Mesodermal cell (in vitro differentiated cells): ENCODE results near the gene GATA6.

ENCODE experiments used
- H3K27ac ChIP-seq: 2 replicates; pipeline ENCODE4 v1.7.0; 2013; ENCODE audit warnings: mild to moderate bottlenecking, low read depth, low read length, moderate library complexity; ENCODE audit not compliant: severe bottlenecking
- H3K36me3 ChIP-seq: 2 replicates; pipeline ENCODE4 v1.7.1; 2013; ENCODE audit warnings: mild to moderate bottlenecking, low read length, moderate library complexity; ENCODE audit not compliant: control insufficient read depth, insufficient read depth
- H3K4me1 ChIP-seq: one replicate; pipeline ENCODE4 v1.7.1; 2013; ENCODE audit warnings: mild to moderate bottlenecking, low read length; ENCODE audit not compliant: insufficient read depth, control insufficient read depth, poor library complexity, severe bottlenecking
- H3K4me3 ChIP-seq: 2 replicates; pipeline ENCODE4 v1.7.0; 2013; ENCODE audit warnings: low read length, control low read depth, mild to moderate bottlenecking; ENCODE audit not compliant: insufficient read depth, poor library complexity, severe bottlenecking; ENCODE audit errors: extremely low read depth
- H3K9me3 ChIP-seq: 2 replicates; pipeline ENCODE4 v1.7.1; 2013; ENCODE audit warnings: mild to moderate bottlenecking, low read length, moderate library complexity; ENCODE audit not compliant: control insufficient read depth
- WGBS, 2 experiments: methylation state at CpG; one replicate each; pipeline ENCODE4 v1.1.5; 2013; ENCODE audit warnings: missing lambda C conversion rate in 2 of 2; ENCODE audit not compliant: insufficient coverage in 2 of 2; 5-methylcytosine and 5-hydroxymethylcytosine counted together

The GATA6 gene

DNA sequence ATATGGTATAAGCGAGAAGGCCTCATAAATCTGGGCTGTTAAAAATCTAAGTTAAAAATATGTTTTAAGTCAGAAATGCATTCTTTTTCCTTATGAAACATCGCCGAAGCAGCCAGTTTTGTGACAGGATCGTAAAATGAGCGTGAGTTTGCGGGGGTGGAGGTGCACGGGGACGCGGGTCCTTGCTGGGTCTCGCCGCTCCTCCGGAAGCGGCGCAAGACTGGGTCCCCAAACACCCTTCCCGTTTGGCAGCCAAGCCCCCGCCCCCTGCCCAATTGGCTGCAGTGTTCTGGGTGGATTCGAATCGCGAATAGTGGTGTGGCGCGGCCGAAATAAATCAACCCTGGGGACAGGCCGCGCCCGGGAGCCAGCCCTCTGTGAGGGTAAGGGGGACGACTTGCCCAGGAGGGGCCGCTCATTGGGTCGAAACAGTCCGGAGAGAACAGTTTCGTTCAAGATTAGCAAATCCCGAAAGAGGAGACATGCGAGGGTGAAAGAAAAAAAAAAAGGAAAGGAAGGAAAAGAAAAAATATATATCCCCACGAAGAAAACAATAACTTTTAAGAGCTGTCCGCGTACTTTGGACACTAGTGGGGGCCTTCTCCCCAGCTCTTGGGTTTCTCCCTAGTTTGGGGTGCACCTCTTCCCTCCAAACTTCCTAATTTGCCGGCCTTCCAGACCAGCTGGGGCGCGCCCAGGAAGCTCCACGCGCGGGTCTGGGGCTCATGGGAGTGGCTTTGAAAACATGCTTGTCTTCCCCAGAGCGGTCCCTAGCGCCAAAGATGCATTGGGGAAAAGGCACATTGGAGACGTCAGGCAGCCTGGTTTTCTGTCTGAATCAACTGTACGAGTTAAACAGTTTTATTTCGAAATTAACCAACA, 3.1 kb upstream of the GATA6 start:
- Histone ChIP-seq H3K9me3 (no peaks in the 10 kb centered on the region), H3K36me3 (peaks cover 1% of the 10 kb centered on the region), H3K4me1 (peaks cover 9% of the 10 kb centered on the region), H3K4me3 (peak overlapping the region; percentile 80), H3K27ac (peak overlapping the region; percentile 45)
- WGBS, 2 experiments = 2 to 3% methylated on average over 32 to 34 of the region's 46 CpGs

DNA sequence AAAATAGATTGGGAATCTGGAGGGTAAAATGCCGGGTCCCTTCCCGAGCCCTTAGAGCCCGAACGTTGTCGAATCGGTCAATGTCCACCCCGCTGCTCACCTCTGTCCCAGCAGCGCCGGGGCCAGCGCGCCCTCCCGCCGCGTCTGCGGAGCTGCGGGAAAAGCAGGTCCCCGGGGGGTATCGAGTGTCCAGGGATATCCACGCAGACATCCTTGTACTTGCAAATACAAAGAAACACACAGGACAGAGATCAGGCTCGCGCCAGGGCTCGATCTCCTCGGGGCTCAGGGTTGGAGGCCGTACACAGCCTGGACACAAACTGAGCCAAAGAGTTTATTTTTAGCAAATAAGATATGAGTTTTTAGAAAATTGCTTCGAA, 2.3 kb upstream of the GATA6 start:
- H3K36me3 ChIP-seq = peaks cover 5% of the 10 kb centered on the region
- H3K4me1 ChIP-seq = peaks cover 9% of the 10 kb centered on the region
- H3K4me3 ChIP-seq = peak overlapping the region; percentile 80
- H3K27ac ChIP-seq = peak overlapping the region; percentile 26
- H3K9me3 ChIP-seq = no peaks in the 10 kb centered on the region
- WGBS, 2 experiments = 0 to 1% methylated on average over 12 to 15 of the region's 25 CpGs

DNA sequence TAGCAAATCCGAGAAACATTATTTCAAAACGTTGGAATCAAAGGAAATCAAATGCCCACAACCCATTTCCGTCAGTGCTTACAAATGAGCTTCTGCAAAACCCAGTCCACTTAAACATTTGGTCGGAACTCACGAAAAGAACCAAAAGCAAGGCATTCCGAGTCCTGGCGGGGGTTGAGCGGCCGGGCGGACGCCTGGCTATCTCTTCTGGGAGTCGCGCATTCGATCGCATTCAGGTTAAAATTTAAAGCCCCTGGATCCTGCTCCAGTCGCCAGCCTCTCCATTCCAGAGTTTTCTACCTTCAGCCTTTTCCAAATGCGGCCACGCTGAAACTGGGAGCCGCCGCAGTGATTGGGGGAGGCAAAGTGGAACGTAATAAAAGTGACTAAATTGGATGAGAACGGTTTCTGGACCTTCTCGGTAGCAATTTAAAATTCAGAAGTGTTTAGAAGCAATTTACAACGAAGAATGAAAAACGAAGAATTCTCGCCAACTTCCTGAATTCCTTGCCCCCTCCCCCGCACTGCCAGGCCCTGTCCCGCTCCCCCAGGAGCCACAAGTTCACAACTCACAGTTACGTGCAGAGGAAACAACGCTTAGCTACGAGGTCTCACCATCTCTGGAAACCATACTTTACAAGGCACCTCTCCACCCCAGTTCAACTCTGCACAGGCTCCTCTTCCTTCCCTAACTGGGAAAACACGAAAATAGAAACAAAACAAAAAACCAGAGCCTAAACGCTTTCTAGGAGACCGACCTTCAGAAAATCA, 1.7 kb upstream of the GATA6 start:
- WGBS, 2 experiments = 0% methylated on average over 23 to 25 of the region's 34 CpGs
- H3K4me3 ChIP-seq = peak overlapping the region; percentile 80
- no peaks in the 10 kb centered on the region for H3K9me3 ChIP-seq
- peaks cover 9% of the 10 kb centered on the region for H3K4me1 ChIP-seq
- peaks cover 11% of the 10 kb centered on the region for H3K36me3 ChIP-seq
- H3K27ac ChIP-seq = peak overlapping the region; percentile 26

DNA sequence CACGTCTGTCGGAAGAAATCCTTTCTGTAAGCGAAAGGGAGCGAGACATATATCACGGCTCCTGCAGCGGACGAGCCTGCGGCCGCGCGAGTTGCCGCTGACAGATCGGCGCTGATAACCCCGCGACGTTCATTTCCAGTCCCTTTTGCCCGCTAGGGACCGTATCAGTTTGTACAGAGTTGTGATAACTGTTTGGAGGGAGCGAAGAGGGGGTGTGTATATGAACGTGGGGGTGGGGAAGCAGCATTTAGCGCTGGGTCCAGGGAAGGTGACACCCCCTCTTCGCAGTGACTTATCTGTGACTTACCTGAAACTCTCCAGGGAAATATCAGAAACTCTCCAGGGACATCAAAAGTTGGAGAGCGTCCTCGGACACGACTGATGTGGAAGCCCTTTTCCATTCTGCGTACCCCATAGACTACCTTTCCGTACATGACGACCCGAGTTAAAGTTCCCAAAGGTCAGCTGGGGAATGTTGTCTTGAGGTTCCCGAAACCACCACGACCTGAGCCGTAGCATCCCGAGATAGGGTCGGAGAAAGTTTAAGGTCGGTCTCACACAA, 948 bp upstream of the GATA6 start:
- Histone ChIP-seq H3K4me1 (peaks cover 9% of the 10 kb centered on the region), H3K27ac (peak overlapping the region; percentile 23), H3K9me3 (no peaks in the 10 kb centered on the region), H3K36me3 (peaks cover 17% of the 10 kb centered on the region), H3K4me3 (peak overlapping the region; percentile 80)
- 0 to 1% methylated on average over 23 to 31 of the region's 36 CpGs for WGBS, 2 experiments

DNA sequence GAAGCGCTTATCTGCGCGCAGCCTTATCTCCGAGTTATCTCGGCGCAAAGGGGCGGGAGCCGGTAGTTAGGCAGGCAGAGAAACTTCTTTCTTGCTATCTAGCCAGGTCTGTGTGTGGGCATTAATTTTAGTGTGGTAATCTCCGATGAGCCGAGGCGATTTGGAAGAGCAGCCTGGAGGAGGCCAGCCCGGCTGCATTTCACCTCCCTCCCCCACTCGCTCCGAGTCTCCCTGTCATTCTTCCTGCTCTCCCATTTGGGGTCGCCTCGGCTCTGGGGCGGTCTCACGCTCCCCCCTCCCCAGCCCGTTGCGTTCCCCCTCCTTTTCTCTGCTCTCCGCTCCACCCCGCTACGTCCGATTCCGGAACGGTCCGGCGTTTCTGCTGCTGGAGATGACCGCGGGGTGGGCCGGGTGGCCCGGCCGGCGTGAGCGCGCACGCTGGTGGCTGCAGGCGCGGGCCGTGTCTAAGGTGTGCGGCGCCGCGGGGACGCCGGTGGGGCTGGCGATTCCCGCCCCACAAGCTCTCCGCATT, 566 bp downstream of the GATA6 start:
- no peaks in the 10 kb centered on the region for H3K9me3 ChIP-seq
- peak overlapping the region; percentile 80 for H3K4me3 ChIP-seq
- peaks cover 17% of the 10 kb centered on the region for H3K36me3 ChIP-seq
- H3K4me1 ChIP-seq = peaks cover 8% of the 10 kb centered on the region
- peak overlapping the region; percentile 77 for H3K27ac ChIP-seq
- WGBS, 2 experiments = 0 to 1% methylated on average over 32 to 37 of the region's 49 CpGs

DNA sequence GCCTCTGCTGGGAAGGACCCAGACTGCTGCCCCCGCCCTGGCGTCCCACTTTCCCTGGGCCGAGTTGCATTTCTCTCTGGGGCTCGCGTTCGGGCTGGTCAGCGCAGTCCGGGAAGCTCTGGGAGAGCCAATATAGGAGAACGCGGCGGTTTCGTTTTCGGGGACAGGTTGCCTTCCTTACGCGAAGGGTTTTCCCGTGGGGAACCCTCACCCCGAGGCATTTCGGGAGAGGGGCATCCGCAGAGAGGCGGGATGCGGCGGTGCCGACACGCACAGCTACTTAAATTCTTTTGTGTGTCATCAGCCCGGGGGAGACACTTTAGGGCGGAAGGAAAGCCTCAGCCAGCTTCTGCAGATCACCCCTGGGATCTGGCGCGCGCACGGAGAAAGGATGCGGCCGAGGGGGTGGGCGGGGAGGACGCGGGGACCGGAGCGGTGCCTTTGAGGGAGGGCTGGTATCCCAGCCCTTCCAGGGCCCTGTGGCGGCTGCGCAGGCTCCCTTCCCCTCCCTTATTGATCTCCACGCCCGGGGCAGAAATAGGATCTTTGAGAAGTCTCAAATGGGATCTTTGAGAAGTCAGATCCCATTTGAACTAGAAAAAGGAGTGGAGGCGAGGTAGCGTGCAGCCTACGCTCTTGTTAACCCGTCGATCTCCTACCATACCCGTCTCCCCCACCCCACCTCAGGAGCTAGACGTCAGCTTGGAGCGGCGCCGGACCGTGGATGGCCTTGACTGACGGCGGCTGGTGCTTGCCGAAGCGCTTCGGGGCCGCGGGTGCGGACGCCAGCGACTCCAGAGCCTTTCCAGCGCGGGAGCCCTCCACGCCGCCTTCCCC, 1.2 kb downstream of the GATA6 start:
- no peaks in the 10 kb centered on the region for H3K9me3 ChIP-seq
- WGBS, 2 experiments = 0 to 1% methylated on average over 36 to 39 of the region's 66 CpGs
- peaks cover 21% of the 10 kb centered on the region for H3K36me3 ChIP-seq
- H3K4me3 ChIP-seq = peak overlapping the region; percentile 80
- peak overlapping the region; percentile 77 for H3K27ac ChIP-seq
- peaks cover 8% of the 10 kb centered on the region for H3K4me1 ChIP-seq

DNA sequence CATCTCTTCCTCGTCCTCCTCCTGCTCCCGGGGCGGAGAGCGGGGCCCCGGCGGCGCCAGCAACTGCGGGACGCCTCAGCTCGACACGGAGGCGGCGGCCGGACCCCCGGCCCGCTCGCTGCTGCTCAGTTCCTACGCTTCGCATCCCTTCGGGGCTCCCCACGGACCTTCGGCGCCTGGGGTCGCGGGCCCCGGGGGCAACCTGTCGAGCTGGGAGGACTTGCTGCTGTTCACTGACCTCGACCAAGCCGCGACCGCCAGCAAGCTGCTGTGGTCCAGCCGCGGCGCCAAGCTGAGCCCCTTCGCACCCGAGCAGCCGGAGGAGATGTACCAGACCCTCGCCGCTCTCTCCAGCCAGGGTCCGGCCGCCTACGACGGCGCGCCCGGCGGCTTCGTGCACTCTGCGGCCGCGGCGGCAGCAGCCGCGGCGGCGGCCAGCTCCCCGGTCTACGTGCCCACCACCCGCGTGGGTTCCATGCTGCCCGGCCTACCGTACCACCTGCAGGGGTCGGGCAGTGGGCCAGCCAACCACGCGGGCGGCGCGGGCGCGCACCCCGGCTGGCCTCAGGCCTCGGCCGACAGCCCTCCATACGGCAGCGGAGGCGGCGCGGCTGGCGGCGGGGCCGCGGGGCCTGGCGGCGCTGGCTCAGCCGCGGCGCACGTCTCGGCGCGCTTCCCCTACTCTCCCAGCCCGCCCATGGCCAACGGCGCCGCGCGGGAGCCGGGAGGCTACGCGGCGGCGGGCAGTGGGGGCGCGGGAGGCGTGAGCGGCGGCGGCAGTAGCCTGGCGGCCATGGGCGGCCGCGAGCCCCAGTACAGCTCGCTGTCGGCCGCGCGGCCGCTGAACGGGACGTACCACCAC, 2.1 kb downstream of the GATA6 start:
- peaks cover 11% of the 10 kb centered on the region for H3K4me1 ChIP-seq
- 1% methylated on average over 90 to 103 of the region's 120 CpGs for WGBS, 2 experiments
- H3K9me3 ChIP-seq = no peaks in the 10 kb centered on the region
- H3K4me3 ChIP-seq = peak overlapping the region; percentile 80
- H3K27ac ChIP-seq = peak overlapping the region; percentile 77
- peaks cover 21% of the 10 kb centered on the region for H3K36me3 ChIP-seq

DNA sequence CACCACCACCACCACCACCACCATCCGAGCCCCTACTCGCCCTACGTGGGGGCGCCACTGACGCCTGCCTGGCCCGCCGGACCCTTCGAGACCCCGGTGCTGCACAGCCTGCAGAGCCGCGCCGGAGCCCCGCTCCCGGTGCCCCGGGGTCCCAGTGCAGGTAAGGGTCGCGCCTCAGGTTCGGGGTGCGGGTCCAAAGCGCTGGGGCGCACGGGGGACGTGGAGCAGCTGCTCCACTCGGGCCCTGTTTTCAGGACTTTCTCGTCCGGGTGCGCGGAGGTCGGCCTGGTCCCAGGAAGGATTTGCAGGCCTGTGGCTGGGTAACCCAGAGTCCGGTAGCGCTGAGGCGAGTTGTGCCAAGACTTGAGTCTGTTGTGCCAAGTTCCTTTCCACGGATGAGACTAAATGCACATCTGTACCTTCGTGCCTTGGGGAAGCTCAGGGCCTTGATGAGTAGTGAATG, 2.8 kb downstream of the GATA6 start:
- Histone ChIP-seq H3K9me3 (no peaks in the 10 kb centered on the region), H3K27ac (no peak overlapping the region), H3K4me1 (peaks cover 12% of the 10 kb centered on the region), H3K4me3 (peak overlapping the region; percentile 80), H3K36me3 (peaks cover 25% of the 10 kb centered on the region)
- 8 to 9% methylated on average over 24 of the region's 34 CpGs for WGBS, 2 experiments

DNA sequence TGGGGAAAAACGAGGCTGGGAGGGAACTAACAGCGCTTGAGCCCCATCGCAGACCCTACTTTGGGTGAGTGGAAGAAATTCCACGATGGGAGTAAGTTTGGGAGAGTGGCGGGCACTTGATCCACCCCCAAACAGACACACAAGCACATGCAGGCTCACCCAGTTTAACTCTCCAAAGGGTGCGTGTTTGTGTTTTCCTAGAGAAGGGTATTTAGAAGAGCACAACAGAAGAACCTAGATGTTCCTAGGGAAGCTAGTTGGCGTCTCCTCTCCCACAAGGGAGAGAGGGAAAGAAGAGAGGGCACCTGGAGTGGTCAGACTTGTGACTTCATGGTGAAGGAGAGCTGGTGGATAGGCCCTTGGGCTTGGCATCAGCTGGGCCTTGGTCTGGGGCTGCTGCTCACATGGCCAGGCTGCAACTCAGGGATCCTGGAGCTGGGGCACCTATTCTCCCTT, 3.2 kb downstream of the GATA6 start:
- Histone ChIP-seq H3K9me3 (no peaks in the 10 kb centered on the region), H3K27ac (no peak overlapping the region), H3K36me3 (peaks cover 30% of the 10 kb centered on the region), H3K4me1 (peaks cover 16% of the 10 kb centered on the region), H3K4me3 (peak overlapping the region; percentile 80)
- 20 to 52% methylated on average over 1 to 2 of the region's 7 CpGs for WGBS, 2 experiments
